CD14-positive monocyte (primary cell): ENCODE data around the gene SELPLG. TPM values are rescaled to one million over a fixed set of nuclear protein-coding genes. Genes with fewer than 3 reads are reported as not detected.

Experiments
- DNase-seq, 3 donors: peaks; one replicate each; pipeline ENCODE4 v3.0.0-alpha.2; 2011 to 2022
- H2AFZ ChIP-seq: 2 replicates; pipeline ENCODE4 v1.6.0; 2012; ENCODE audit warnings: mild to moderate bottlenecking, low read depth, low read length, inconsistent platforms; ENCODE audit not compliant: insufficient read depth, poor library complexity, severe bottlenecking
- H3K27ac ChIP-seq, 2 donors: 1 replicate in 1 of 2; 2 replicates in 1 of 2; pipeline ENCODE4 v1.5.1; 2012 to 2013; ENCODE audit warnings: low read length in 2 of 2, control low read depth in 1 of 2, inconsistent platforms in 1 of 2, low read depth in 1 of 2, mild to moderate bottlenecking in 1 of 2
- H3K27me3 ChIP-seq, 2 donors: one replicate each; pipeline versions ENCODE4 v1.6.0 to v1.6.1; 2011 to 2013; ENCODE audit warnings: low read length in 2 of 2; ENCODE audit not compliant: control insufficient read depth in 2 of 2, insufficient read depth in 2 of 2
- H3K36me3 ChIP-seq, 2 donors: replicated peaks in 1 of 2; 1 replicate in 1 of 2; 2 replicates in 1 of 2; pipeline versions ENCODE4 v1.5.1 to v1.6.1; 2012 to 2013; ENCODE audit warnings: low read length in 2 of 2, control low read depth in 1 of 2, inconsistent platforms in 1 of 2, mild to moderate bottlenecking in 1 of 2; ENCODE audit not compliant: insufficient read depth in 2 of 2, control insufficient read depth in 1 of 2
- H3K4me1 ChIP-seq, 2 donors: 1 replicate in 1 of 2; 2 replicates in 1 of 2; pipeline versions ENCODE4 v1.5.1 to v1.6.1; 2012 to 2013; ENCODE audit warnings: low read length in 2 of 2, control low read depth in 1 of 2, inconsistent platforms in 1 of 2, mild to moderate bottlenecking in 1 of 2, moderate library complexity in 1 of 2; ENCODE audit not compliant: insufficient read depth in 2 of 2, control insufficient read depth in 1 of 2
- H3K4me2 ChIP-seq: replicated peaks from 2 replicates; pipeline ENCODE3; 2012; ENCODE audit warnings: low read length, moderate library complexity, mild to moderate bottlenecking; ENCODE audit not compliant: poor library complexity, severe bottlenecking; ENCODE audit errors: extremely low read depth
- H3K4me3 ChIP-seq, 3 experiments: fragments of 200-600 bp in 1 of 3; sonication (generic) in 1 of 3; replicated peaks in 1 of 3; 1 replicate in 2 of 3; 2 replicates in 1 of 3; pipeline ENCODE4 v1.5.1; 2011 to 2013; ENCODE audit warnings: low read length in 3 of 3, mild to moderate bottlenecking in 3 of 3, control low read depth in 2 of 3, low read depth in 2 of 3, inconsistent platforms in 1 of 3, moderate library complexity in 1 of 3
- H3K79me2 ChIP-seq: 2 replicates; pipeline ENCODE4 v1.6.0; 2012; ENCODE audit warnings: mild to moderate bottlenecking, control low read depth, inconsistent platforms, low read length, moderate library complexity; ENCODE audit not compliant: insufficient read depth
- H3K9ac ChIP-seq: 2 replicates; pipeline ENCODE4 v1.6.0; 2017; ENCODE audit warnings: low read length, mild to moderate bottlenecking; ENCODE audit not compliant: insufficient read depth, poor library complexity, severe bottlenecking
- H3K9me3 ChIP-seq, 2 donors: replicated peaks in 1 of 2; 1 replicate in 1 of 2; 2 replicates in 1 of 2; pipeline versions ENCODE4 v1.5.1 to v1.6.1; 2012 to 2013; ENCODE audit warnings: low read length in 2 of 2, control low read depth in 1 of 2; ENCODE audit not compliant: control insufficient read depth in 1 of 2, insufficient read depth in 1 of 2
- H4K20me1 ChIP-seq: 2 replicates; pipeline ENCODE4 v1.6.0; 2012; ENCODE audit warnings: mild to moderate bottlenecking, low read length, control low read depth, moderate library complexity; ENCODE audit not compliant: insufficient read depth
- H3K27ac Mint-ChIP-seq, 7 donors: one replicate each; pipeline ENCODE4 v1.8.0; 2020; ENCODE audit warnings: mild to moderate bottlenecking in 7 of 7, mixed read lengths in 7 of 7, moderate library complexity in 6 of 7, inconsistent platforms in 2 of 7
- H3K27me3 Mint-ChIP-seq, 3 donors: one replicate each; pipeline ENCODE4 v1.8.0; 2021 to 2022; ENCODE audit warnings: low read depth in 3 of 3, mild to moderate bottlenecking in 3 of 3, mixed read lengths in 3 of 3, moderate library complexity in 3 of 3, inconsistent platforms in 1 of 3
- H3K36me3 Mint-ChIP-seq, 2 donors: one replicate each; pipeline ENCODE4 v1.8.0; 2020; ENCODE audit warnings: mixed read lengths in 2 of 2, inconsistent platforms in 1 of 2, mild to moderate bottlenecking in 1 of 2
- H3K4me1 Mint-ChIP-seq: one replicate; pipeline ENCODE4 v1.8.0; 2020; ENCODE audit warnings: mild to moderate bottlenecking, mixed read lengths
- H3K4me3 Mint-ChIP-seq, 2 donors: one replicate each; pipeline ENCODE4 v1.8.0; 2020; ENCODE audit warnings: mild to moderate bottlenecking in 2 of 2, mixed read lengths in 2 of 2, moderate library complexity in 1 of 2
- H3K9me3 Mint-ChIP-seq, 7 donors: one replicate each; pipeline ENCODE4 v1.8.0; 2020 to 2022; ENCODE audit warnings: mixed read lengths in 7 of 7, mild to moderate bottlenecking in 6 of 7, moderate library complexity in 6 of 7, inconsistent platforms in 2 of 7
- CTCF ChIP-seq: fragments of 200-600 bp; IDR thresholded peaks from one replicate; pipeline ENCODE4 v1.8.0; 2022; ENCODE audit warnings: antibody characterized with exemption, mild to moderate bottlenecking
- WGBS: methylation state at CpG from one replicate; pipeline ENCODE4 v1.1.5; 2013; ENCODE audit warnings: missing lambda C conversion rate; ENCODE audit not compliant: insufficient coverage; 5-methylcytosine and 5-hydroxymethylcytosine counted together
- intact Hi-C, 2 donors: fragments of 100-400 bp; cut with micrococcal nuclease; formaldehyde crosslinking; loops; one replicate each; pipeline versions ENCODE4 v1.15.0 to v1.15.1; 2023
- polyA plus RNA-seq, 3 donors: library from polyadenylated mRNA; depleted of rRNA in 1 of 3; unstranded in 2 of 3; stranded (reverse) in 1 of 3; fragments of 300-500 nt in 2 of 3; fragments of >200 nt in 1 of 3; fragmentation: Illumina TruSeq in 2 of 3; gene quantifications; 1 replicate in 2 of 3; 2 replicates in 1 of 3; pipeline ENCODE4 v1.2.3, GENCODE V29; 2012 to 2021

The SELPLG gene
- polyA plus RNA-seq, 3 donors: 193 to 349 (median 247) TPM

GRCh38 chr12:108585864-108586263 lies 47.8 kb downstream of the SELPLG start:
- Histone ChIP-seq H3K9me3 (no peaks in the 10 kb centered on the region), H2AFZ (no peak overlapping the region), H4K20me1 (no peaks in the 10 kb centered on the region), H3K36me3 (no peaks in the 10 kb centered on the region), H3K27me3 (no peaks in the 10 kb centered on the region), H3K4me2 (no peak overlapping the region), H3K79me2 (no peaks in the 10 kb centered on the region), H3K4me1 (no peaks in the 10 kb centered on the region), H3K27ac (no peak overlapping the region), H3K9ac (no peak overlapping the region), H3K4me3 (no peak overlapping the region)
- Mint-ChIP-seq H3K27me3 (peaks cover 0 to 6% (median 2%) of the 10 kb centered on the region in 3 donors), H3K36me3 (no peaks in the 10 kb centered on the region), H3K27ac (no peak overlapping the region), H3K9me3 (no peaks in the 10 kb centered on the region), H3K4me3 (no peak overlapping the region), H3K4me1 (no peaks in the 10 kb centered on the region)
- no peak for TF ChIP-seq CTCF
- intact Hi-C loops: no loop called here
- no peak for DNase-seq
- WGBS: no CpG with 5 or more reads among the region's 4 CpGs

- intact Hi-C loops: no loop called here
- Histone ChIP-seq H3K4me1 (no peaks in the 10 kb centered on the region), H3K79me2 (no peaks in the 10 kb centered on the region), H3K9ac (no peak overlapping the region), H3K27ac (no peak overlapping the region), H3K4me2 (no peak overlapping the region), H2AFZ (no peak overlapping the region), H4K20me1 (no peaks in the 10 kb centered on the region), H3K36me3 (no peaks in the 10 kb centered on the region), H3K9me3 (no peaks in the 10 kb centered on the region), H3K4me3 (no peak overlapping the region), H3K27me3 (no peaks in the 10 kb centered on the region)
- 91% methylated on average over 1 of the region's 3 CpGs for WGBS
- Mint-ChIP-seq H3K4me1 (no peaks in the 10 kb centered on the region), H3K9me3 (no peaks in the 10 kb centered on the region), H3K27ac (no peak overlapping the region), H3K4me3 (no peak overlapping the region), H3K36me3 (no peaks in the 10 kb centered on the region), H3K27me3 (peaks cover 0 to 3% (median 2%) of the 10 kb centered on the region in 3 donors)
- no peak for TF ChIP-seq CTCF
- no peak for DNase-seq
Measured at GRCh38 chr12:108584456-108585065, 49.1 kb downstream of the SELPLG start.
